H1 (cell line): ENCODE measurements around the gene KAT8. TPM values are rescaled to one million over a fixed set of nuclear protein-coding genes. Genes with fewer than 3 reads are reported as not detected.

Experiments used
- CTCF ChIA-PET: fragments of 300-600 bp; sonication (Branson Sonifier 250); formaldehyde crosslinking; loops from one replicate; lab custom pipeline; 2021; ENCODE audit not compliant: partially characterized antibody; lab: Charles Lee
- POLR2A ChIA-PET: fragments of 300-600 bp; sonication (Branson Sonifier 250); formaldehyde crosslinking; loops from one replicate; lab custom pipeline; 2021; ENCODE audit warnings: inconsistent platforms; ENCODE audit not compliant: partially characterized antibody; lab: Charles Lee
- DNase-seq, 2 experiments: peaks; one replicate each; pipeline versions ENCODE4 v3.0.0 to v3.0.0-alpha.2; 2010 to 2022; ENCODE audit warnings: low spot score in 2 of 2, low read depth in 1 of 2, mixed read lengths in 1 of 2
- FAIRE-seq: peaks from 2 replicates; lab custom pipeline; 2011; peaks lifted over from hg19 to GRCh38; lab: Jason Lieb, UNC
- H2AFZ ChIP-seq: 2 replicates; pipeline ENCODE4 v1.8.1; 2012; ENCODE audit warnings: low read length, inconsistent platforms
- H2AK5ac ChIP-seq: 2 replicates; pipeline ENCODE4 v1.6.1; 2013; ENCODE audit warnings: low read depth, low read length
- H2BK120ac ChIP-seq: replicated peaks from 2 replicates; pipeline ENCODE3; 2013; ENCODE audit warnings: low read depth, low read length, inconsistent platforms
- H2BK12ac ChIP-seq: 2 replicates; pipeline ENCODE4 v1.6.1; 2013; ENCODE audit warnings: low read depth, low read length
- H2BK15ac ChIP-seq: 2 replicates; pipeline ENCODE4 v1.6.1; 2013; ENCODE audit warnings: low read length
- H2BK20ac ChIP-seq: 2 replicates; pipeline ENCODE4 v1.6.1; 2013; ENCODE audit warnings: low read length
- H2BK5ac ChIP-seq: 2 replicates; pipeline ENCODE4 v1.6.1; 2013; ENCODE audit warnings: low read depth, low read length
- H3K14ac ChIP-seq: 2 replicates; pipeline ENCODE4 v1.6.1; 2013; ENCODE audit warnings: inconsistent platforms; ENCODE audit not compliant: insufficient read length
- H3K18ac ChIP-seq: 2 replicates; pipeline ENCODE4 v1.6.1; 2013; ENCODE audit warnings: low read length; ENCODE audit errors: extremely low read depth
- H3K23ac ChIP-seq: 2 replicates; pipeline ENCODE4 v1.6.1; 2013; ENCODE audit warnings: inconsistent platforms; ENCODE audit not compliant: insufficient read length
- H3K23me2 ChIP-seq: 2 replicates; pipeline ENCODE4 v1.6.1; 2013; ENCODE audit warnings: low read depth, low read length
- H3K27ac ChIP-seq: 2 replicates; pipeline ENCODE4 v1.6.1; 2011; ENCODE audit warnings: low read depth, low read length, inconsistent platforms
- H3K27me3 ChIP-seq, 4 experiments: replicated peaks in 1 of 4; 1 replicate in 1 of 4; 2 replicates in 3 of 4; pipeline versions ENCODE4 v1.6.1 to v1.8.1; 2011 to 2013; ENCODE audit warnings: low read length in 3 of 4, mild to moderate bottlenecking in 3 of 4, inconsistent platforms in 2 of 4, mixed read lengths in 2 of 4, moderate library complexity in 1 of 4; ENCODE audit not compliant: control insufficient read depth in 3 of 4, insufficient read depth in 3 of 4; ENCODE audit errors: extremely low read depth in 1 of 4
- H3K36me3 ChIP-seq, 4 experiments: 2 replicates each; pipeline versions ENCODE4 v1.6.1 to v1.8.1; 2011 to 2013; ENCODE audit warnings: mild to moderate bottlenecking in 4 of 4, low read length in 3 of 4, moderate library complexity in 2 of 4, control low read depth in 1 of 4, inconsistent platforms in 1 of 4; ENCODE audit not compliant: insufficient read depth in 4 of 4, control insufficient read depth in 2 of 4
- H3K4ac ChIP-seq: replicated peaks from 2 replicates; pipeline ENCODE3; 2013; ENCODE audit warnings: low read length, low read depth, mixed read lengths, inconsistent platforms; ENCODE audit not compliant: insufficient read length
- H3K4me1 ChIP-seq, 4 experiments: replicated peaks in 1 of 4; 1 replicate in 1 of 4; 2 replicates in 3 of 4; pipeline versions ENCODE4 v1.6.1 to v1.8.1; 2011 to 2013; ENCODE audit warnings: low read length in 3 of 4, inconsistent platforms in 2 of 4, mixed read lengths in 1 of 4; ENCODE audit not compliant: insufficient read depth in 4 of 4, control insufficient read depth in 3 of 4
- H3K4me2 ChIP-seq, 2 experiments: 2 replicates each; pipeline versions ENCODE4 v1.6.1 to v1.8.1; 2011 to 2013; ENCODE audit warnings: low read depth in 2 of 2, low read length in 2 of 2, control low read depth in 1 of 2, inconsistent platforms in 1 of 2, mild to moderate bottlenecking in 1 of 2; ENCODE audit not compliant: insufficient read depth in 1 of 2
- H3K4me3 ChIP-seq, 4 experiments: fragments of 200-600, 300-600 bp in 1 of 4; sonication (generic), shearing (Covaris generic), sonication (Bioruptor Twin) in 1 of 4; 2 replicates each; pipeline versions ENCODE4 v1.5.1 to v1.8.1; 2011 to 2016; ENCODE audit warnings: low read length in 4 of 4, low read depth in 3 of 4, control low read depth in 2 of 4, inconsistent platforms in 2 of 4, mild to moderate bottlenecking in 2 of 4, mixed read lengths in 1 of 4, moderate library complexity in 1 of 4; ENCODE audit not compliant: insufficient read depth in 2 of 4; ENCODE audit errors: extremely low read depth in 1 of 4
- H3K56ac ChIP-seq: replicated peaks from 2 replicates; pipeline ENCODE3; 2013; ENCODE audit warnings: low read depth, mild to moderate bottlenecking, mixed read lengths, low read length, inconsistent platforms; ENCODE audit not compliant: insufficient read length
- H3K79me1 ChIP-seq: 2 replicates; pipeline ENCODE4 v1.6.1; 2013; ENCODE audit warnings: low read depth, low read length, control low read depth
- H3K79me2 ChIP-seq, 2 experiments: 2 replicates each; pipeline versions ENCODE4 v1.6.1 to v1.8.1; 2012 to 2013; ENCODE audit warnings: low read length in 2 of 2, mild to moderate bottlenecking in 2 of 2, inconsistent platforms in 1 of 2; ENCODE audit not compliant: insufficient read depth in 2 of 2, control insufficient read depth in 1 of 2
- H3K9ac ChIP-seq, 4 experiments: replicated peaks in 1 of 4; 1 replicate in 1 of 4; 2 replicates in 3 of 4; pipeline versions ENCODE4 v1.6.1 to v1.8.1; 2011 to 2013; ENCODE audit warnings: low read depth in 3 of 4, low read length in 3 of 4, control low read depth in 2 of 4, mild to moderate bottlenecking in 2 of 4, moderate library complexity in 2 of 4, inconsistent platforms in 1 of 4; ENCODE audit errors: extremely low read depth in 1 of 4
- H3K9me3 ChIP-seq, 2 experiments: 2 replicates each; pipeline versions ENCODE4 v1.6.1 to v1.8.1; 2012 to 2013; ENCODE audit warnings: mild to moderate bottlenecking in 2 of 2, moderate library complexity in 2 of 2, control low read depth in 1 of 2, inconsistent platforms in 1 of 2, low read depth in 1 of 2, low read length in 1 of 2, mixed read lengths in 1 of 2; ENCODE audit not compliant: insufficient read depth in 2 of 2
- H4K20me1 ChIP-seq, 2 experiments: replicated peaks in 1 of 2; 2 replicates each; pipeline versions ENCODE3 to v1.8.1; 2011 to 2013; ENCODE audit warnings: inconsistent platforms in 2 of 2, low read length in 2 of 2, mild to moderate bottlenecking in 1 of 2; ENCODE audit not compliant: insufficient read depth in 2 of 2, control insufficient read depth in 1 of 2
- H4K5ac ChIP-seq: 2 replicates; pipeline ENCODE4 v1.6.1; 2013; ENCODE audit warnings: low read length, low read depth, mixed read lengths, inconsistent platforms; ENCODE audit not compliant: insufficient read length
- H4K8ac ChIP-seq: 2 replicates; pipeline ENCODE4 v1.8.0; 2013; ENCODE audit warnings: mild to moderate bottlenecking, moderate library complexity, low read length, inconsistent platforms; ENCODE audit not compliant: insufficient read depth; ENCODE audit errors: extremely low read depth
- H4K91ac ChIP-seq: replicated peaks from 2 replicates; pipeline ENCODE3; 2013; ENCODE audit warnings: low read length, mixed read lengths, inconsistent platforms; ENCODE audit not compliant: insufficient read length
- JUN ChIP-seq: IDR thresholded peaks from 2 replicates; pipeline ENCODE4 v1.6.1; 2011; ENCODE audit warnings: low read depth, mild to moderate bottlenecking, improper control_type of control experiment, low read length
- KDM1A ChIP-seq: fragments of 200-600, 300-600 bp; sonication (generic); IDR thresholded peaks from 2 replicates; pipeline ENCODE4 v1.7.1; 2016; ENCODE audit warnings: mild to moderate bottlenecking, low read length, borderline replicate concordance
- KDM4A ChIP-seq: IDR thresholded peaks from one replicate; pipeline ENCODE4 v1.7.1; 2012; ENCODE audit warnings: low read depth, mild to moderate bottlenecking, moderate library complexity, low read length, inconsistent platforms; ENCODE audit not compliant: severe bottlenecking
- RBBP5 ChIP-seq: IDR thresholded peaks from 2 replicates; pipeline ENCODE4 v1.7.1; 2012; ENCODE audit warnings: low read depth, mild to moderate bottlenecking, inconsistent platforms, low read length, moderate library complexity, borderline replicate concordance
- SIX5 ChIP-seq: IDR thresholded peaks from 2 replicates; pipeline ENCODE4 v1.6.1; 2011; ENCODE audit warnings: mild to moderate bottlenecking, low read depth, low read length
- WGBS, 2 experiments: shearing (Covaris generic) in 1 of 2; methylation state at CpG; one replicate each; pipeline versions ENCODE4 v1.1.6 to v1.1.7; 2013 to 2015; ENCODE audit warnings: low lambda C conversion rate in 2 of 2, mixed read lengths in 2 of 2, inconsistent platforms in 1 of 2, low coverage in 1 of 2, missing lambda C conversion rate in 1 of 2; ENCODE audit not compliant: insufficient replicate concordance in 2 of 2, insufficient coverage in 1 of 2, insufficient read length in 1 of 2; ENCODE audit errors: extremely low coverage in 1 of 2, missing lambda C conversion rate in 1 of 2; 5-methylcytosine and 5-hydroxymethylcytosine counted together
- polyA plus RNA-seq, 7 experiments: library from polyadenylated mRNA; depleted of rRNA in 3 of 7; stranded (reverse) in 5 of 7; unstranded in 2 of 7; fragments of >200 nt in 5 of 7; fragments of 200-250 nt in 2 of 7; gene quantifications; 1 replicate in 5 of 7; 2 replicates in 1 of 7; 4 replicates in 1 of 7; pipeline versions ENCODE4 v1.2.1 to v1.2.3, GENCODE V29; 2011 to 2013; ENCODE audit warnings: missing spikeins in 2 of 7, mixed read lengths in 2 of 7
- total RNA-seq: library from RNA; stranded (reverse); fragmentation: NEBNext Ultra II Directional; extraction: Animal tissue kit (Norgen Biotek cat#: 25700); gene quantifications from 2 replicates; pipeline ENCODE4 v1.2.1, GENCODE V29; 2021
- TF ChIP-seq, protein P1 (sequence below): IDR thresholded peaks from 2 replicates; pipeline ENCODE4 v1.6.1; 2012; ENCODE audit warnings: inconsistent platforms
- TF ChIP-seq, protein P2 (sequence below), 3 experiments: IDR thresholded peaks; 1 replicate in 2 of 3; 2 replicates in 1 of 3; pipeline versions ENCODE4 v1.5.1 to v1.6.1; 2011; ENCODE audit warnings: low read length in 3 of 3, mild to moderate bottlenecking in 3 of 3, inconsistent platforms in 2 of 3, low read depth in 1 of 3, moderate library complexity in 1 of 3; ENCODE audit not compliant: insufficient read depth in 1 of 3; ENCODE audit errors: control extremely low read depth in 1 of 3

Gene KAT8
- total and polyA plus RNA-seq, 2 of the 8 experiments (the other 6 are each of a cell fraction or from before 2014, with no cell fraction given) = 52.6 to 61.6 TPM

DNA sequence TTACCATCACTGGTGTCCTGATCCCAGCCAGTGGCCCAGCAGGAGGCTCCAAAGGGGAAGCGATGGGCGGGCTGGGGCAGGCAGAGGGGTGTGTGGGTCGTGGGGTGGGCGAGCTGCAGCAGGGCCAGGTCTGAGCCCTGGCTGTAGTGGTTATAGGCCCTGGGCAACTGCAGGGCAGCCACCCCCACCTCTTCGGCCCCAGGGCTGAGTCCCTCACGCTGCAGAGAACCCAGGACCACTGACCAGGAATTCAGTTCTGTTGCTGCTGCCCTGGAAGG is 30.9 kb upstream of the KAT8 start:
- Histone ChIP-seq H2AFZ (no peak overlapping the region), H2BK120ac (no peak overlapping the region), H3K27me3 (no peaks in the 10 kb centered on the region), H3K79me2 (no peaks in the 10 kb centered on the region; a peak in 1 of 4 replicates), H2BK20ac (no peak overlapping the region), H3K27ac (no peak overlapping the region), H3K23me2 (no peaks in the 10 kb centered on the region), H2BK15ac (no peak overlapping the region), H2BK5ac (no peak overlapping the region), H3K79me1 (peaks cover 7% of the 10 kb centered on the region), H4K20me1 (peaks cover 13 to 21% of the 10 kb centered on the region in 2 experiments), H4K5ac (no peak overlapping the region), H3K14ac (no peak overlapping the region), H3K56ac (no peak overlapping the region), H3K9me3 (no peaks in the 10 kb centered on the region), H3K23ac (no peak overlapping the region), H3K4me2 (no peak overlapping the region), H4K8ac (no peak overlapping the region), H4K91ac (no peak overlapping the region), H3K4ac (no peak overlapping the region), H3K4me3 (no peak overlapping the region), H3K36me3 (peaks cover 0 to 18% (median 7%) of the 10 kb centered on the region in 4 experiments; a peak in 5 of 8 replicates), H3K18ac (no peak overlapping the region), H2AK5ac (no peak overlapping the region), H2BK12ac (no peak overlapping the region), H3K4me1 (no peaks in the 10 kb centered on the region), H3K9ac (no peak overlapping the region)
- TF ChIP-seq, protein P1, sequence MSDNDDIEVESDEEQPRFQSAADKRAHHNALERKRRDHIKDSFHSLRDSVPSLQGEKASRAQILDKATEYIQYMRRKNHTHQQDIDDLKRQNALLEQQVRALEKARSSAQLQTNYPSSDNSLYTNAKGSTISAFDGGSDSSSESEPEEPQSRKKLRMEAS = no peak
- no peak for TF ChIP-seq KDM1A
- no peak for TF ChIP-seq SIX5
- TF ChIP-seq RBBP5 = no peak
- TF ChIP-seq, protein P2, sequence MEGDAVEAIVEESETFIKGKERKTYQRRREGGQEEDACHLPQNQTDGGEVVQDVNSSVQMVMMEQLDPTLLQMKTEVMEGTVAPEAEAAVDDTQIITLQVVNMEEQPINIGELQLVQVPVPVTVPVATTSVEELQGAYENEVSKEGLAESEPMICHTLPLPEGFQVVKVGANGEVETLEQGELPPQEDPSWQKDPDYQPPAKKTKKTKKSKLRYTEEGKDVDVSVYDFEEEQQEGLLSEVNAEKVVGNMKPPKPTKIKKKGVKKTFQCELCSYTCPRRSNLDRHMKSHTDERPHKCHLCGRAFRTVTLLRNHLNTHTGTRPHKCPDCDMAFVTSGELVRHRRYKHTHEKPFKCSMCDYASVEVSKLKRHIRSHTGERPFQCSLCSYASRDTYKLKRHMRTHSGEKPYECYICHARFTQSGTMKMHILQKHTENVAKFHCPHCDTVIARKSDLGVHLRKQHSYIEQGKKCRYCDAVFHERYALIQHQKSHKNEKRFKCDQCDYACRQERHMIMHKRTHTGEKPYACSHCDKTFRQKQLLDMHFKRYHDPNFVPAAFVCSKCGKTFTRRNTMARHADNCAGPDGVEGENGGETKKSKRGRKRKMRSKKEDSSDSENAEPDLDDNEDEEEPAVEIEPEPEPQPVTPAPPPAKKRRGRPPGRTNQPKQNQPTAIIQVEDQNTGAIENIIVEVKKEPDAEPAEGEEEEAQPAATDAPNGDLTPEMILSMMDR (IDR thresholded peaks at IDR 0.05; ENCODE audit: control extremely low read depth in 1 of 3, insufficient read depth in 1 of 3, low read depth in 1 of 3, low read length in 3 of 3) = no peak
- TF ChIP-seq KDM4A = no peak
- no peak for TF ChIP-seq JUN
- FAIRE-seq = no peak
- CTCF ChIA-PET = interaction anchor here (0.9 to 1.4 kb wide), 2 partner anchors 11 to 133 kb away, joined by 3 to 6 read pairs; no protein-coding TSS in a partner anchor
- WGBS, 2 experiments = 86% methylated on average over 5 of the region's 6 CpGs; no CpG with 5 or more reads in 1 of the 2 experiments
- POLR2A ChIA-PET = interaction anchor here (1.9 to 4.7 kb wide), 2 partner anchors 9 to 13 kb away, joined by 6 to 34 read pairs; partner anchors contain the start of genes ZNF646 and ZNF668
- DNase-seq = no peak
